ENCODE measurements around the gene DAB2IP. TPM values are rescaled to one million over a fixed set of nuclear protein-coding genes. Genes with fewer than 3 reads are reported as not detected.

DAB2IP gene
- total RNA-seq, 1 experiment from 2014 or later: 56.3 TPM

- H3K36me3 Mint-ChIP-seq (ENCODE audit: insufficient read depth, unreplicated experiment): peaks cover 24% of the 10 kb centered on the region
- no peaks in the 10 kb centered on the region for H3K27me3 Mint-ChIP-seq (ENCODE audit: unreplicated experiment)
- no peak for TF ChIP-seq CTCF (IDR thresholded peaks at IDR 0.05; ENCODE audit: unreplicated experiment)
- H3K27ac Mint-ChIP-seq (ENCODE audit: unreplicated experiment): peak overlapping the region; percentile 17
- H3K9me3 Mint-ChIP-seq (ENCODE audit: low read depth, unreplicated experiment): no peaks in the 10 kb centered on the region
- no TSS peak for BruUV-seq (replicated peaks)
- CTCF ChIA-PET: interaction anchor here (0.6 kb wide), 1 partner anchor 256 kb away, joined by 3 read pairs; no protein-coding TSS in a partner anchor
- peaks cover 40% of the 10 kb centered on the region for H3K4me1 Mint-ChIP-seq (ENCODE audit: low read depth, unreplicated experiment)
- no peak for DNase-seq
- no peak overlapping the region for H3K4me3 Mint-ChIP-seq (ENCODE audit: low read depth, unreplicated experiment)
- intact Hi-C loops (cut with micrococcal nuclease; ENCODE audit: unreplicated experiment): no loop called here
Observed at GRCh38 chr9:121746411-121746810, 95.0 kb downstream of the DAB2IP start.

- BruUV-seq (replicated peaks): no TSS peak
Observed at GRCh38 chr9:121746866-121747265, 95.4 kb downstream of the DAB2IP start.

GRCh38 chr9:121748074-121748473 lies 96.6 kb downstream of the DAB2IP start:
- Mint-ChIP-seq H3K27ac (ENCODE audit: unreplicated experiment) (no peak overlapping the region), H3K4me1 (ENCODE audit: low read depth, unreplicated experiment) (peaks cover 45% of the 10 kb centered on the region), H3K9me3 (ENCODE audit: low read depth, unreplicated experiment) (no peaks in the 10 kb centered on the region), H3K4me3 (ENCODE audit: low read depth, unreplicated experiment) (no peak overlapping the region), H3K36me3 (ENCODE audit: insufficient read depth, unreplicated experiment) (peaks cover 25% of the 10 kb centered on the region), H3K27me3 (ENCODE audit: unreplicated experiment) (no peaks in the 10 kb centered on the region)
- CTCF ChIA-PET: no interaction called here
- no TSS peak for BruUV-seq (replicated peaks)
- no peak for TF ChIP-seq CTCF (IDR thresholded peaks at IDR 0.05; ENCODE audit: unreplicated experiment)
- intact Hi-C loops (cut with micrococcal nuclease; ENCODE audit: unreplicated experiment): no loop called here
- no peak for DNase-seq

More at GRCh38 chr9:121746866-121747265, 95.4 kb downstream of the DAB2IP start:
- H3K27ac Mint-ChIP-seq (ENCODE audit: unreplicated experiment): no peak overlapping the region
- intact Hi-C loops (cut with micrococcal nuclease; ENCODE audit: unreplicated experiment): no loop called here
- H3K4me1 Mint-ChIP-seq (ENCODE audit: low read depth, unreplicated experiment): peaks cover 44% of the 10 kb centered on the region
- H3K9me3 Mint-ChIP-seq (ENCODE audit: low read depth, unreplicated experiment): no peaks in the 10 kb centered on the region
- no peak overlapping the region for H3K4me3 Mint-ChIP-seq (ENCODE audit: low read depth, unreplicated experiment)
- H3K27me3 Mint-ChIP-seq (ENCODE audit: unreplicated experiment): no peaks in the 10 kb centered on the region
- peaks cover 25% of the 10 kb centered on the region for H3K36me3 Mint-ChIP-seq (ENCODE audit: insufficient read depth, unreplicated experiment)
- DNase-seq: no peak
- CTCF ChIA-PET: interaction anchor here (0.6 to 0.7 kb wide), 2 partner anchors 9 to 256 kb away, joined by 3 read pairs; no protein-coding TSS in a partner anchor
- no peak for TF ChIP-seq CTCF (IDR thresholded peaks at IDR 0.05; ENCODE audit: unreplicated experiment)

- DNase-seq: no peak
- no TSS peak for BruUV-seq (replicated peaks)
Observed at GRCh38 chr9:121748727-121749423, 97.4 kb downstream of the DAB2IP start.

More at GRCh38 chr9:121748727-121749423, 97.4 kb downstream of the DAB2IP start:
- CTCF ChIA-PET: no interaction called here
- TF ChIP-seq CTCF (IDR thresholded peaks at IDR 0.05; ENCODE audit: unreplicated experiment): no peak
- intact Hi-C loops (cut with micrococcal nuclease; ENCODE audit: unreplicated experiment): no loop called here
- H3K4me3 Mint-ChIP-seq (ENCODE audit: low read depth, unreplicated experiment): no peak overlapping the region
- H3K9me3 Mint-ChIP-seq (ENCODE audit: low read depth, unreplicated experiment): no peaks in the 10 kb centered on the region
- peaks cover 45% of the 10 kb centered on the region for H3K4me1 Mint-ChIP-seq (ENCODE audit: low read depth, unreplicated experiment)
- H3K36me3 Mint-ChIP-seq (ENCODE audit: insufficient read depth, unreplicated experiment): peaks cover 25% of the 10 kb centered on the region
- H3K27ac Mint-ChIP-seq (ENCODE audit: unreplicated experiment): no peak overlapping the region
- no peaks in the 10 kb centered on the region for H3K27me3 Mint-ChIP-seq (ENCODE audit: unreplicated experiment)

Data from Calu3 (cell line).